CD14-positive monocyte (primary cell): ENCODE data around the gene CUX1. TPM values are rescaled to one million over a fixed set of nuclear protein-coding genes. Genes with fewer than 3 reads are reported as not detected.

Experiments used
- DNase-seq, 3 donors: peaks; one replicate each; pipeline ENCODE4 v3.0.0-alpha.2; 2011 to 2022
- H2AFZ ChIP-seq: 2 replicates; pipeline ENCODE4 v1.6.0; 2012; ENCODE audit warnings: mild to moderate bottlenecking, low read depth, low read length, inconsistent platforms; ENCODE audit not compliant: insufficient read depth, poor library complexity, severe bottlenecking
- H3K27ac ChIP-seq, 2 donors: 1 replicate in 1 of 2; 2 replicates in 1 of 2; pipeline ENCODE4 v1.5.1; 2012 to 2013; ENCODE audit warnings: low read length in 2 of 2, control low read depth in 1 of 2, inconsistent platforms in 1 of 2, low read depth in 1 of 2, mild to moderate bottlenecking in 1 of 2
- H3K27me3 ChIP-seq, 2 donors: one replicate each; pipeline versions ENCODE4 v1.6.0 to v1.6.1; 2011 to 2013; ENCODE audit warnings: low read length in 2 of 2; ENCODE audit not compliant: control insufficient read depth in 2 of 2, insufficient read depth in 2 of 2
- H3K36me3 ChIP-seq, 2 donors: replicated peaks in 1 of 2; 1 replicate in 1 of 2; 2 replicates in 1 of 2; pipeline versions ENCODE4 v1.5.1 to v1.6.1; 2012 to 2013; ENCODE audit warnings: low read length in 2 of 2, control low read depth in 1 of 2, inconsistent platforms in 1 of 2, mild to moderate bottlenecking in 1 of 2; ENCODE audit not compliant: insufficient read depth in 2 of 2, control insufficient read depth in 1 of 2
- H3K4me1 ChIP-seq, 2 donors: 1 replicate in 1 of 2; 2 replicates in 1 of 2; pipeline versions ENCODE4 v1.5.1 to v1.6.1; 2012 to 2013; ENCODE audit warnings: low read length in 2 of 2, control low read depth in 1 of 2, inconsistent platforms in 1 of 2, mild to moderate bottlenecking in 1 of 2, moderate library complexity in 1 of 2; ENCODE audit not compliant: insufficient read depth in 2 of 2, control insufficient read depth in 1 of 2
- H3K4me2 ChIP-seq: replicated peaks from 2 replicates; pipeline ENCODE3; 2012; ENCODE audit warnings: low read length, moderate library complexity, mild to moderate bottlenecking; ENCODE audit not compliant: poor library complexity, severe bottlenecking; ENCODE audit errors: extremely low read depth
- H3K4me3 ChIP-seq, 3 experiments: fragments of 200-600 bp in 1 of 3; sonication (generic) in 1 of 3; replicated peaks in 1 of 3; 1 replicate in 2 of 3; 2 replicates in 1 of 3; pipeline ENCODE4 v1.5.1; 2011 to 2013; ENCODE audit warnings: low read length in 3 of 3, mild to moderate bottlenecking in 3 of 3, control low read depth in 2 of 3, low read depth in 2 of 3, inconsistent platforms in 1 of 3, moderate library complexity in 1 of 3
- H3K79me2 ChIP-seq: 2 replicates; pipeline ENCODE4 v1.6.0; 2012; ENCODE audit warnings: mild to moderate bottlenecking, control low read depth, inconsistent platforms, low read length, moderate library complexity; ENCODE audit not compliant: insufficient read depth
- H3K9ac ChIP-seq: 2 replicates; pipeline ENCODE4 v1.6.0; 2017; ENCODE audit warnings: low read length, mild to moderate bottlenecking; ENCODE audit not compliant: insufficient read depth, poor library complexity, severe bottlenecking
- H3K9me3 ChIP-seq, 2 donors: replicated peaks in 1 of 2; 1 replicate in 1 of 2; 2 replicates in 1 of 2; pipeline versions ENCODE4 v1.5.1 to v1.6.1; 2012 to 2013; ENCODE audit warnings: low read length in 2 of 2, control low read depth in 1 of 2; ENCODE audit not compliant: control insufficient read depth in 1 of 2, insufficient read depth in 1 of 2
- H4K20me1 ChIP-seq: 2 replicates; pipeline ENCODE4 v1.6.0; 2012; ENCODE audit warnings: mild to moderate bottlenecking, low read length, control low read depth, moderate library complexity; ENCODE audit not compliant: insufficient read depth
- H3K27ac Mint-ChIP-seq, 7 donors: one replicate each; pipeline ENCODE4 v1.8.0; 2020; ENCODE audit warnings: mild to moderate bottlenecking in 7 of 7, mixed read lengths in 7 of 7, moderate library complexity in 6 of 7, inconsistent platforms in 2 of 7
- H3K27me3 Mint-ChIP-seq, 3 donors: one replicate each; pipeline ENCODE4 v1.8.0; 2021 to 2022; ENCODE audit warnings: low read depth in 3 of 3, mild to moderate bottlenecking in 3 of 3, mixed read lengths in 3 of 3, moderate library complexity in 3 of 3, inconsistent platforms in 1 of 3
- H3K36me3 Mint-ChIP-seq, 2 donors: one replicate each; pipeline ENCODE4 v1.8.0; 2020; ENCODE audit warnings: mixed read lengths in 2 of 2, inconsistent platforms in 1 of 2, mild to moderate bottlenecking in 1 of 2
- H3K4me1 Mint-ChIP-seq: one replicate; pipeline ENCODE4 v1.8.0; 2020; ENCODE audit warnings: mild to moderate bottlenecking, mixed read lengths
- H3K4me3 Mint-ChIP-seq, 2 donors: one replicate each; pipeline ENCODE4 v1.8.0; 2020; ENCODE audit warnings: mild to moderate bottlenecking in 2 of 2, mixed read lengths in 2 of 2, moderate library complexity in 1 of 2
- H3K9me3 Mint-ChIP-seq, 7 donors: one replicate each; pipeline ENCODE4 v1.8.0; 2020 to 2022; ENCODE audit warnings: mixed read lengths in 7 of 7, mild to moderate bottlenecking in 6 of 7, moderate library complexity in 6 of 7, inconsistent platforms in 2 of 7
- CTCF ChIP-seq: fragments of 200-600 bp; IDR thresholded peaks from one replicate; pipeline ENCODE4 v1.8.0; 2022; ENCODE audit warnings: antibody characterized with exemption, mild to moderate bottlenecking
- WGBS: methylation state at CpG from one replicate; pipeline ENCODE4 v1.1.5; 2013; ENCODE audit warnings: missing lambda C conversion rate; ENCODE audit not compliant: insufficient coverage; 5-methylcytosine and 5-hydroxymethylcytosine counted together
- intact Hi-C, 2 donors: fragments of 100-400 bp; cut with micrococcal nuclease; formaldehyde crosslinking; loops; one replicate each; pipeline versions ENCODE4 v1.15.0 to v1.15.1; 2023
- polyA plus RNA-seq, 3 donors: library from polyadenylated mRNA; depleted of rRNA in 1 of 3; unstranded in 2 of 3; stranded (reverse) in 1 of 3; fragments of 300-500 nt in 2 of 3; fragments of >200 nt in 1 of 3; fragmentation: Illumina TruSeq in 2 of 3; gene quantifications; 1 replicate in 2 of 3; 2 replicates in 1 of 3; pipeline ENCODE4 v1.2.3, GENCODE V29; 2012 to 2021

The CUX1 gene
- polyA plus RNA-seq, 3 donors: 17.6 to 38.0 (median 28.0) TPM

GRCh38 chr7:101953248-101953819 is 135.9 kb downstream of the CUX1 start:
- no peak for TF ChIP-seq CTCF
- intact Hi-C loops: loop anchor here in 1 of 2 donors (10.0 kb wide), 1 partner anchor 89 kb away; no protein-coding TSS in a partner anchor
- Histone ChIP-seq H3K9ac (no peak overlapping the region), H3K27me3 (no peaks in the 10 kb centered on the region), H3K79me2 (peaks cover 69% of the 10 kb centered on the region), H4K20me1 (peaks cover 95% of the 10 kb centered on the region), H3K27ac (peak overlapping the region in 1 of 2 donors; percentile 75), H3K9me3 (no peaks in the 10 kb centered on the region), H3K36me3 (no peaks in the 10 kb centered on the region), H3K4me1 (peaks cover 20 to 32% of the 10 kb centered on the region in 2 donors), H3K4me2 (peak overlapping the region; percentile 19), H2AFZ (no peak overlapping the region), H3K4me3 (no peak overlapping the region)
- H3K4me1 Mint-ChIP-seq: peaks cover 28% of the 10 kb centered on the region
- WGBS: 13% methylated on average over 3 of the region's 14 CpGs
- peak; percentile 34 to 83 (median 60) for DNase-seq
- H3K36me3 Mint-ChIP-seq: peaks cover 2 to 17% of the 10 kb centered on the region in 2 donors
- H3K27me3 Mint-ChIP-seq: no peaks in the 10 kb centered on the region
- peak overlapping the region; percentile 70 to 88 (median 79) for H3K27ac Mint-ChIP-seq
- peak overlapping the region in 1 of 2 donors; percentile 13 for H3K4me3 Mint-ChIP-seq
- H3K9me3 Mint-ChIP-seq: no peaks in the 10 kb centered on the region

GRCh38 chr7:101954499-101954898 is 137.1 kb downstream of the CUX1 start:
- WGBS: 83% methylated on average over 1 of the region's 5 CpGs
- Histone ChIP-seq H2AFZ (no peak overlapping the region), H3K4me1 (peaks cover 20 to 32% of the 10 kb centered on the region in 2 donors), H4K20me1 (peaks cover 94% of the 10 kb centered on the region), H3K36me3 (peaks cover 0 to 4% of the 10 kb centered on the region in 2 donors), H3K79me2 (peaks cover 75% of the 10 kb centered on the region), H3K9me3 (no peaks in the 10 kb centered on the region), H3K27me3 (no peaks in the 10 kb centered on the region), H3K9ac (no peak overlapping the region), H3K4me2 (no peak overlapping the region), H3K27ac (no peak overlapping the region), H3K4me3 (no peak overlapping the region)
- DNase-seq: no peak
- peak overlapping the region in 2 of 7 donors; percentile 70 to 86 for H3K27ac Mint-ChIP-seq
- H3K27me3 Mint-ChIP-seq: no peaks in the 10 kb centered on the region
- H3K9me3 Mint-ChIP-seq: no peaks in the 10 kb centered on the region
- peaks cover 2 to 17% of the 10 kb centered on the region in 2 donors for H3K36me3 Mint-ChIP-seq
- no peak for TF ChIP-seq CTCF
- no peak overlapping the region for H3K4me3 Mint-ChIP-seq
- intact Hi-C loops: loop anchor here in 1 of 2 donors (10.0 kb wide), 1 partner anchor 90 kb away; no protein-coding TSS in a partner anchor
- peaks cover 28% of the 10 kb centered on the region for H3K4me1 Mint-ChIP-seq
